Neural progenitor cell (in vitro differentiated cells): ENCODE results near the gene KCTD16. TPM values are rescaled to one million over a fixed set of nuclear protein-coding genes. Genes with fewer than 3 reads are reported as not detected.

ENCODE experiments used
- DNase-seq: peaks from one replicate; pipeline ENCODE4 v3.0.0-alpha.2; 2016; ENCODE audit warnings: low spot score
- H2AFZ ChIP-seq: fragments of 200-600 bp; sonication (generic); replicated peaks from 2 replicates; pipeline ENCODE4 v1.6.1; 2016; ENCODE audit warnings: antibody characterized with exemption
- H3F3A ChIP-seq: fragments of 200-600 bp; sonication (generic); 2 replicates; pipeline ENCODE4 v1.6.1; 2016; ENCODE audit warnings: antibody characterized with exemption, low read depth
- H3K27ac ChIP-seq: fragments of 200-600 bp; sonication (generic); 2 replicates; pipeline ENCODE4 v1.5.1; 2016; ENCODE audit warnings: mild to moderate bottlenecking
- H3K27me3 ChIP-seq: fragments of 200-600 bp; sonication (generic); 2 replicates; pipeline ENCODE4 v1.6.1; 2016; ENCODE audit warnings: mild to moderate bottlenecking, moderate library complexity
- H3K36me3 ChIP-seq: fragments of 200-600 bp; sonication (generic); 2 replicates; pipeline ENCODE4 v1.5.1; 2016
- H3K4me1 ChIP-seq: fragments of 200-600 bp; sonication (generic); 2 replicates; pipeline ENCODE4 v1.6.1; 2016; ENCODE audit warnings: mixed run types
- H3K4me2 ChIP-seq: fragments of 200-600 bp; sonication (generic); 2 replicates; pipeline ENCODE4 v1.6.1; 2016
- H3K4me3 ChIP-seq: fragments of 200-600 bp; sonication (generic); 2 replicates; pipeline ENCODE4 v1.5.1; 2016
- H3K79me2 ChIP-seq: fragments of 200-600 bp; sonication (generic); 2 replicates; pipeline ENCODE4 v1.6.1; 2016; ENCODE audit warnings: low read depth
- H3K9ac ChIP-seq: fragments of 200-600 bp; sonication (generic); 2 replicates; pipeline ENCODE4 v1.6.1; 2016
- H3K9me3 ChIP-seq: fragments of 200-600 bp; sonication (generic); 2 replicates; pipeline ENCODE4 v1.5.1; 2016; ENCODE audit warnings: low read depth
- H4K20me1 ChIP-seq: fragments of 200-600 bp; sonication (generic); 2 replicates; pipeline ENCODE4 v1.6.1; 2016; ENCODE audit warnings: low read depth
- H3K27ac Mint-ChIP-seq: 3 replicates; pipeline ENCODE4 v1.8.0; 2021; ENCODE audit warnings: mixed read lengths
- H3K27me3 Mint-ChIP-seq: 2 replicates; pipeline ENCODE4 v1.8.0; 2022; ENCODE audit warnings: low read depth, mild to moderate bottlenecking, inconsistent platforms, moderate library complexity, mixed read lengths; ENCODE audit not compliant: insufficient read depth
- H3K36me3 Mint-ChIP-seq: 3 replicates; pipeline ENCODE4 v1.8.0; 2021; ENCODE audit warnings: mixed read lengths
- H3K4me1 Mint-ChIP-seq: 3 replicates; pipeline ENCODE4 v1.8.0; 2021; ENCODE audit warnings: mixed read lengths
- H3K4me3 Mint-ChIP-seq: 3 replicates; pipeline ENCODE4 v1.8.0; 2021; ENCODE audit warnings: mild to moderate bottlenecking, moderate library complexity, mixed read lengths
- H3K9me3 Mint-ChIP-seq: 3 replicates; pipeline ENCODE4 v1.8.0; 2020; ENCODE audit warnings: mixed read lengths
- CTCF ChIP-seq: fragments of 200-600 bp; sonication (generic); IDR thresholded peaks from 2 replicates; pipeline ENCODE4 v1.5.1; 2017; ENCODE audit warnings: antibody characterized with exemption, mild to moderate bottlenecking
- EZH2 ChIP-seq: fragments of 200-600 bp; sonication (generic); IDR thresholded peaks from 2 replicates; pipeline ENCODE4 v1.6.1; 2017; ENCODE audit warnings: antibody characterized with exemption, mild to moderate bottlenecking, moderate library complexity
- EZH2phosphoT487 ChIP-seq: fragments of 200-600 bp; sonication (generic); IDR thresholded peaks from 2 replicates; pipeline ENCODE4 v1.6.1; 2017; ENCODE audit warnings: antibody characterized with exemption
- total RNA-seq: library from RNA; depleted of rRNA; stranded (reverse); fragments of >200 nt; gene quantifications from 2 replicates; pipeline ENCODE4 v1.2.3, GENCODE V29; 2015; ENCODE audit warnings: low replicate concordance

The KCTD16 gene
- total RNA-seq, 1 donor from 2014 or later = 1.6 TPM

- no peak overlapping the region for H3K27ac ChIP-seq
- H4K20me1 ChIP-seq = no peaks in the 10 kb centered on the region
- H3K4me3 ChIP-seq = no peak overlapping the region
- H3K79me2 ChIP-seq = no peaks in the 10 kb centered on the region
- Mint-ChIP-seq H3K27me3 (peaks cover 3% of the 10 kb centered on the region), H3K27ac (no peak overlapping the region), H3K36me3 (no peaks in the 10 kb centered on the region), H3K4me3 (no peak overlapping the region), H3K9me3 (no peaks in the 10 kb centered on the region), H3K4me1 (no peaks in the 10 kb centered on the region)
- no peaks in the 10 kb centered on the region for H3K27me3 ChIP-seq
- no peak for DNase-seq
- H3K4me2 ChIP-seq = no peak overlapping the region
- H3K4me1 ChIP-seq = no peaks in the 10 kb centered on the region
- no peaks in the 10 kb centered on the region for H3F3A ChIP-seq
- no peaks in the 10 kb centered on the region for H3K36me3 ChIP-seq
- H3K9ac ChIP-seq = no peak overlapping the region
- TF ChIP-seq EZH2phosphoT487 (no peak), EZH2 (no peak), CTCF (no peak)
- no peaks in the 10 kb centered on the region for H3K9me3 ChIP-seq
- H2AFZ ChIP-seq = no peak overlapping the region
These were observed 225.0 kb downstream of the KCTD16 start for GRCh38 chr5:144395704-144396103.

- H3K36me3 ChIP-seq = no peaks in the 10 kb centered on the region
- no peak overlapping the region for H3K4me3 ChIP-seq
- no peaks in the 10 kb centered on the region for H3K27me3 Mint-ChIP-seq
- H3K27ac Mint-ChIP-seq = no peak overlapping the region
- H3K4me3 Mint-ChIP-seq = no peak overlapping the region
- H3K27ac ChIP-seq = no peak overlapping the region
- H4K20me1 ChIP-seq = no peaks in the 10 kb centered on the region
- no peak for DNase-seq
- H3K27me3 ChIP-seq = no peaks in the 10 kb centered on the region
- H3K4me1 ChIP-seq = peaks cover 21% of the 10 kb centered on the region
- no peaks in the 10 kb centered on the region for H3K36me3 Mint-ChIP-seq
- no peaks in the 10 kb centered on the region for H3K9me3 Mint-ChIP-seq
- peaks cover 20% of the 10 kb centered on the region for H3F3A ChIP-seq
- H3K9ac ChIP-seq = no peak overlapping the region
- H2AFZ ChIP-seq = no peak overlapping the region
- no peak overlapping the region for H3K4me2 ChIP-seq
- no peak for TF ChIP-seq EZH2
- no peak for TF ChIP-seq EZH2phosphoT487
- no peak for TF ChIP-seq CTCF
- H3K4me1 Mint-ChIP-seq = peaks cover 5% of the 10 kb centered on the region
- no peaks in the 10 kb centered on the region for H3K9me3 ChIP-seq
- H3K79me2 ChIP-seq = no peaks in the 10 kb centered on the region
These were observed 232.4 kb downstream of the KCTD16 start for GRCh38 chr5:144403058-144403457.

GRCh38 chr5:144403817-144404420, 233.2 kb downstream of the KCTD16 start:
- no peak overlapping the region for H3K27ac Mint-ChIP-seq
- peaks cover 20% of the 10 kb centered on the region for H3F3A ChIP-seq
- no peaks in the 10 kb centered on the region for H3K9me3 ChIP-seq
- no peaks in the 10 kb centered on the region for H3K9me3 Mint-ChIP-seq
- H3K36me3 ChIP-seq = no peaks in the 10 kb centered on the region
- no peaks in the 10 kb centered on the region for H4K20me1 ChIP-seq
- no peaks in the 10 kb centered on the region for H3K36me3 Mint-ChIP-seq
- peaks cover 5% of the 10 kb centered on the region for H3K4me1 Mint-ChIP-seq
- TF ChIP-seq CTCF (peak; percentile 12), EZH2phosphoT487 (no peak)
- no peak overlapping the region for H3K27ac ChIP-seq
- no peaks in the 10 kb centered on the region for H3K27me3 ChIP-seq
- H3K4me2 ChIP-seq = no peak overlapping the region
- no peak overlapping the region for H2AFZ ChIP-seq
- no peak overlapping the region for H3K9ac ChIP-seq
- no peak for DNase-seq
- peaks cover 21% of the 10 kb centered on the region for H3K4me1 ChIP-seq
- no peak overlapping the region for H3K4me3 Mint-ChIP-seq
- no peak overlapping the region for H3K4me3 ChIP-seq
- H3K27me3 Mint-ChIP-seq = no peaks in the 10 kb centered on the region
- no peaks in the 10 kb centered on the region for H3K79me2 ChIP-seq
